ENCODE data around the gene PLCB1. TPM values are rescaled to one million over a fixed set of nuclear protein-coding genes. Genes with fewer than 3 reads are reported as not detected.

PLCB1 gene
- polyA plus RNA-seq, 3 donors, result 36.5 to 51.1 (median 46.4) TPM

GRCh38 chr20:8126841-8127378, 5.2 kb upstream of the PLCB1 start:
- DNase-seq (ENCODE audit: extremely low read depth in 1 of 11, low read depth in 9 of 11, low spot score in 4 of 11), result no peak

DNA sequence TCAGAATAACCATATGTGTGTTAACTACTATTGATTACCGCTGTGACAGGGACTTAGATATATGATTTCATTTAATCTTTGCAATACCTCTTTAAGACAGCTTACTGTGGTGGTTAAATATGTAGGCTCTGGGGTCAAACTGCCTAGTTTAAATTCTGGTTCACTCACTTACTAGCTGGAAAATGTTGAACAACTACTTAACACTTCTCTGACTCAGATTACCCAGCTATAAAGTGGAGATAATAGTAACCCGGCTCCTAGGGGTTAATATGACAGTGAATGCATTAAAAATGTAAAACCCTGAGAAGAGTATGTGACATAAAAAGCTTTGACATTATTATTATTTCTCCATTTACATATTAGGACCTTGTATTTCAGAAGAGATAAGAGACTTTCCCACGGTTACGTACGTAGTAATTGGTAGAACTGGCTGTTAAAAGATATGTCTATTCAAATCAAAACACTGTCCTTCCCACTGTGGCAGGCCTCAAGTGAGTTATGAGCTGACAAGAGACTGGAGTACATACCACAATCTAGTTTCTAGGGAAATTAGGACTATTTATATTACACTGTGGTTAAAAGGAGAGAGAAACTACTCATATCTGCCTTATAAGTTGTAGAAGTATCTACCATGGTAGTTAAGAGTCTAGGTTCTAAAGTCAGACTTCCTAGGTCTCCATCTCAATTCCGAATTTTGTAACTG, 4.4 kb upstream of the PLCB1 start:
- DNase-seq (ENCODE audit: extremely low read depth in 1 of 11, low read depth in 9 of 11, low spot score in 4 of 11), result no peak

GRCh38 chr20:8128291-8129060, 3.6 kb upstream of the PLCB1 start:
- no peak for DNase-seq (ENCODE audit: extremely low read depth in 1 of 11, low read depth in 9 of 11, low spot score in 4 of 11)

DNA sequence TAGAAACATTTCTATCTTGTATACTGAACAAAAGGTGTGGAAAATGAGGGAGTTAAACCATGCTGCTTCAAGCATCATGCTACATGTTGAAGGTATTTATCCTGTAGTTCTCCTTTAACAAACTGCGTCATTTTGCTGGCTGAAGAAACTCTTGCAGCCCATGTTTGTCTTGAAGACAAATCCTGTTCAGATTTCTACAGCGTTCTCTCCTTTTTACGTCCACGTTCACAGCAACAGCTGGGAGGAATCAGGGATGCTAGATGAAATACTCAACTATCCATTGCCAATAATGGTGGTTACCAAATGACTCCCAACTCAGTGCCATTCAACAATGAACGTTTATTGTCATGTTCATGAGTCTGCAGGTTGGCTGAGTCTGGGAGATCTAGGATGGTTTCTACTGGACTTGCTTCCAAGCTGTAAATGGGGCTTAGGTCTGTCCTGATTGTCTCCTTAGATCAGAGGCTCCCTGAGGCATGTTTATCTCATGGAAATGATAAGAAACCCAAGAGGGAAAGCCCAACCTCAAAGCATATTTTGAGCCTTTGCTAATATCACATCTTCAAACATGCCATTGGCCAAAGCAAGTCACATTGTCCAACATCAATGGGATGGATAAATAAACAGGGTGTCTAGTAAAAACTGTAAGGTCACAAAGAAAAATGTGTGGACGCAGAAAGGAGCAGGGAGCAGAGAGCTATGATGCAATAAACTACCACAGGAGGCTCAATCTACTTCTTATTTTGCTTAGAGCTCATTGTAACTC, 2.7 kb upstream of the PLCB1 start:
- no peak for DNase-seq (ENCODE audit: extremely low read depth in 1 of 11, low read depth in 9 of 11, low spot score in 4 of 11)

DNA sequence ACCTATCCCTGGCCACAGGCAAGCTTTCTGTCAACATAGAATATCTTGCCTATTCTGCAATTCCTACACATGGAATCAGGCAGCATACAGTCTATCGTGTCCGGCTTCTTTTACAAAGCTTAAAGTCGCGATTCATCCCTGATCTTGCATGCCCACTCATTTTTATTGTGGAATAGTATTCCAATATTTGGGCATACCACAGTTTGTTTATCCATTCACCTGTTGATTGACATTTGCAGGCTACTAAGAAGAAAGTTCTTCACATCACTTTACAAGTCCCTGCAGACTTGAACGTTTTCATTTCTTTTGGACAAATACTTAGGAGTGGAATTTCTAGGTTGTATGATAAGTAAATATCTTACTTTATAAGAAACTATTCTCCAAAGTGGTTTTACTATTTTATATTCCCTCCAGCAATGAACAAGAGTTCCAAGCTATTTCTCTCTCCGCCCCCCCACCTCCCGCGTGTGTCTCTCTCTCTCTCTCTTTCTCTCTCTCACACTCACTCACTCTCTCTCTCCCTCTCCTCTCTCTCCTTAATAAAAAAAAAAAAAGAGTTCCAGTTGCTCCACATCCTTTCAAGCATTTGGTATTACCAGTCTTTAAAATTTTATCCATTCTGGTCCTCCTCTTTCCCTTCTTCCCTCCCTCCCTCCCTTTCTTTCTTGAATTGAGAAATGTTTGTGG, 1.1 kb upstream of the PLCB1 start:
- no peak for DNase-seq (ENCODE audit: extremely low read depth in 1 of 11, low read depth in 9 of 11, low spot score in 4 of 11)

DNA sequence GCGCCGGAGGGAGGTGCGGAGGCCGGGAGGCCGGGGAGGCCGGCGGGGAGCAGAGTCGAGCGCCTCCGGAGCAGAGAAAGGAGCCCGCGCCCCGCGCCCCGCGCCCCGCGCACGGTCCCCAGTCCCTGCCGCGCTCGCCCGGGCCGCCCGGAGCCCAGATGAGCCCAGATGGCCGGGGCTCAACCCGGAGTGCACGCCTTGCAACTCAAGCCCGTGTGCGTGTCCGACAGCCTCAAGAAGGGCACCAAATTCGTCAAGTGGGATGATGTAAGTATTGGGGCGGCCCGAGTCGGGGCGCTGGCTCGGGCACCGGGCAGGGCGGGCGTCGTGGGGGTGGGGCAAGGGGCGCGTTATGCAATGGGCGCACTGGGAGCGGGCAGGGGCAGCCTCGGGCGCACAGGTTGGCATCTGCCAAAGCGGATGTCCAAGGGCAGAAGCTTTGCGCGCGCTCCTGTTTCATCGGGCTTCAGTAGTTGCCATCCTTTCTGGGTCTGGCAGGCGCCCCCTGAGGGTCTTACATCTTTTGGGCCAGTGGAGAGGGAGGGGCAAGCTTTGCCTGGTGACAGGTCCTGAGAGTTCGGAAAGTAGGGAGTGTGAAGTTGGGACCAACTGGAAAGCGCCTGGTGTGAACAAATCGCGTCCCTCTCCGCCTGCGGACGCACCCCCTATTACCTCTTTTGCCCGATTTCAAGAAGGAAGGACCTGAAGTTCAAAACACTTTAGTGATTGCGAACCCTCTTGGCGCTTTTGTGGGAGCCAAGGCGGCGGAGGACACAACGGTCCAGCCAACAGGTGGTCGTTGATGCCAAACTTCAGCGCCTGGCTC, 631 bp downstream of the PLCB1 start:
- DNase-seq (ENCODE audit: extremely low read depth in 1 of 11, low read depth in 9 of 11, low spot score in 4 of 11), result peak in 4 of 11 donors; percentile 12 to 31 (median 22)

DNA sequence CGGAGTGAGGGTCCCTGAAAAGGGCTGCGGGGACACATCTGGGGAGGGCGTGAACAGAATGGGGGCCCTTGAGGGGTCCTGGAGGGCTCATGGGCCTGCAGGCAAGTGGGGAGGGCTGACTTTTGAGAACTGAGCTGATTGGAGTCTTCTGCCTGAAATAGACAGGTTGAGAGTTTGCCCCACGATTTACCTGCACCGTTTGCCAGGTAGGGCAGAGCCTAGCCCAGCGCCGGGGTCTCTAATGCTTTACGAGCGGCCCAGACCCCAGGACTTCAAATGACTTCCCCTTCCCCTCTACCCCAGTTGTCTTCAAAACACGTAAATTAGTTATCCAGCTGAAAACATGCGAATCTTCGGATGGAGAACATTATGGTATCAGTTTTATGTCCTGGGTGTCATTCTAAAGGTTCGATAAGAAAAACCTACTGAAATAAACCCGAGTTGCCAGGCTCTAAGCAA, 1.3 kb downstream of the PLCB1 start:
- no peak for DNase-seq (ENCODE audit: extremely low read depth in 1 of 11, low read depth in 9 of 11, low spot score in 4 of 11)

DNA sequence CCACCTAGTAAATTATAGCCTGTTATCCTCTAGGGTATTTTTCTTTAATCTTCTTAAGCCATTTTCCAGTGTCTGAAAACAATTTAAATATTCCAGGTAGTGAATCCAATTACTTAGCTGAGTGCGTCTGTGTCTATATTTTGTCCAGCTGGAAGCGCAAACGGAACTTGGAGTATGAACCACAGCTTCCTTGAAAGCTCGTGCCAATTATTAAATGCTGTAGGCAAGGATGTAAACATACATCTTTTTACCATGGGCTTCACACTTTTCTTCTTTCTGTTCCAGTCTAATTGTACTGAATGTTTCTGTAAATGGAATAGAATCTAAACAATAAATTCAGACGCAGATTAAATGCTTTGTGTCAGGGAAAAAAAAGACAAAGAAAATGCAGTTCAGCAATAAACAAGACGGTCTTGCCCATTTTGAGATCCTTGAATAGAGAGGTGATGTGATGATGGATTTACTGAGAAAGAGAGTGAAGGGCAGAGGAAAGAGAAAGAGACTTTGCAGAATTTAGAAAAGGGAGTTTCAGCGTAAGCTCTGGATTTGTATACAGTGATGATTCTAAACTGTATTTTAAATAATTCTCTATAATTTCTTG, 1.9 kb downstream of the PLCB1 start:
- no peak for DNase-seq (ENCODE audit: extremely low read depth in 1 of 11, low read depth in 9 of 11, low spot score in 4 of 11)

GRCh38 chr20:8139899-8140298, 7.8 kb downstream of the PLCB1 start:
- no peak for DNase-seq (ENCODE audit: extremely low read depth in 1 of 11, low read depth in 9 of 11, low spot score in 4 of 11)

GRCh38 chr20:8143474-8143873, 11.4 kb downstream of the PLCB1 start:
- no peak for DNase-seq (ENCODE audit: extremely low read depth in 1 of 11, low read depth in 9 of 11, low spot score in 4 of 11)

- no peak for DNase-seq (ENCODE audit: extremely low read depth in 1 of 11, low read depth in 9 of 11, low spot score in 4 of 11)
These were observed 12.5 kb downstream of the PLCB1 start for GRCh38 chr20:8144282-8145245.

DNA sequence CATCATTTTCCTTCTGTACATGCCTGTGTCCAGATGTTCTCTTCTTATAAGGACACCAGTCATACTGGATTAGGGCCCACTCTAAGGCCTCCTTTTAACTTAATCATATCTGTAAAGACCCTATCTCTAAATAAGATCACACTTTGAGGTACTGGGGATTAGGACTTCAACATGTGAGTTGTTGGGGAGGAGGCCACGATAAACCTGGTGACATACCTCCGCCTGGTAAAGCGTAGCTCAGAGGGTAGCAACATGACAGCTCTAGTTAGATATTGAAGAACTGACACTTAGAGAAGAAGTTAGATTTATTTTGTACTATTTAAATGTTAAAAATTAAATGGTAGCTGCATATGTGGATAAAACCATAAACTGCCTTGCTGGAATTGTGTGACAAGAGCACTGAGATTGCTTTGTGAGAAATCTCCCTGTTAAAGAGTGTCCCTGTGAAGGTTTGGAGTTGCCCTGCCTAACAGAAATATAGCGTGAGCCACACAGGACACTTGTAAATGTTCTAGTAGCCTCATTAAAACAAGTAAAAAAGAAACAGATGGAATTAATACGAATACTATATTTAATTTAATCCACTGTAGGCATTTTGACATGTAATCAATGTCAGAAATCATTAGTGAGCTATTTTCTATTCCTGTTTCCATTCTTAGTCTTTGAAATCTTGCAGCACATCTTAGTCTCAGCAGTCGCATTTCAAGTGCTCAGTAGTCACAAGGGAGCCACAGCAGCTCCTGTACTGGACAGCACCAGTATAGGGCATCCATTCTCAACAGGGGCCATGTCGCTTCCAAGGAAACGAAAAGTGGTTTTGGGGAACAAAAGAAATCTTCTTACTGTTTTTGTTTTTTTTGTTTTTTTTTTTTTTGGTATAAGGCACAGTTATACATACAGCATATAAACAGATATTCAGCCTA, 13.4 kb downstream of the PLCB1 start:
- DNase-seq (ENCODE audit: extremely low read depth in 1 of 11, low read depth in 9 of 11, low spot score in 4 of 11), result no peak

GRCh38 chr20:8147476-8147875, 15.4 kb downstream of the PLCB1 start:
- DNase-seq (ENCODE audit: extremely low read depth in 1 of 11, low read depth in 9 of 11, low spot score in 4 of 11), result no peak

DNA sequence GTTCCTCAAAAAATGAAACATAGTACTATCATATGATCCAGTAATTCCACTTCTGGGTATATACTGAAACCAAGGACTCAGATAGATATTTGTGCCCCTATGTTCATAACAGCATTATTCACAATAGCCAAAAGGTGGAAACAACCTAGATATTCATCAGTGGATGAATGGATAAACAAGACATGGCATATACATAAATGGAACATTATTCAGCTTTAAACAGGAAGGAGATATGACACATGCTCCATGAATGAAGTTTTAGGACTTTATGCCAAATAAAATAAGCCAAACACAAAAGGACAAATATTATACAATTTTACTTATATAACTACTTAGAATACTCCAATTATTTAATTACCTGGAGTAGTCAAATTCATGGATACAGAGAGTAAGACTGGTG, 16.4 kb downstream of the PLCB1 start:
- DNase-seq (ENCODE audit: extremely low read depth in 1 of 11, low read depth in 9 of 11, low spot score in 4 of 11), result no peak

- DNase-seq (ENCODE audit: extremely low read depth in 1 of 11, low read depth in 9 of 11, low spot score in 4 of 11), result no peak
These were observed 18.5 kb downstream of the PLCB1 start for GRCh38 chr20:8150591-8150990.

- no peak for DNase-seq (ENCODE audit: extremely low read depth in 1 of 11, low read depth in 9 of 11, low spot score in 4 of 11)
These were observed 19.3 kb downstream of the PLCB1 start for GRCh38 chr20:8151372-8151771.

All from renal cortex interstitium (tissue), 11 donors.